H9 (cell line): ENCODE data around the gene ITGBL1. TPM values are rescaled to one million over a fixed set of nuclear protein-coding genes. Genes with fewer than 3 reads are reported as not detected.

Experiments
- DNase-seq: peaks from one replicate; pipeline ENCODE4 v3.0.0-alpha.2; 2017
- H2AFZ ChIP-seq: one replicate; pipeline ENCODE4 v1.6.1; 2013; ENCODE audit warnings: mild to moderate bottlenecking, low read length, control low read depth, moderate library complexity
- H2AK5ac ChIP-seq: 2 replicates; pipeline ENCODE4 v1.6.1; 2013; ENCODE audit warnings: low read length, control low read depth, mixed read lengths; ENCODE audit not compliant: insufficient read length
- H2BK120ac ChIP-seq: one replicate; pipeline ENCODE4 v1.6.1; 2013; ENCODE audit warnings: low read depth, mild to moderate bottlenecking, low read length, control low read depth, inconsistent platforms; ENCODE audit not compliant: poor library complexity, severe bottlenecking
- H2BK12ac ChIP-seq: 2 replicates; pipeline ENCODE4 v1.6.1; 2013; ENCODE audit warnings: low read length, control low read depth, mixed read lengths, low read depth; ENCODE audit not compliant: insufficient read length
- H2BK15ac ChIP-seq: 2 replicates; pipeline ENCODE4 v1.6.1; 2013; ENCODE audit warnings: low read depth, low read length, control low read depth
- H2BK20ac ChIP-seq: one replicate; pipeline ENCODE4 v1.6.1; 2013; ENCODE audit warnings: low read depth, mild to moderate bottlenecking, low read length, control low read depth, inconsistent platforms; ENCODE audit not compliant: poor library complexity, severe bottlenecking
- H2BK5ac ChIP-seq: 2 replicates; pipeline ENCODE4 v1.6.1; 2013; ENCODE audit warnings: low read length, control low read depth, mixed read lengths; ENCODE audit not compliant: insufficient read length
- H3K14ac ChIP-seq: 2 replicates; pipeline ENCODE4 v1.6.1; 2013; ENCODE audit warnings: low read length, control low read depth; ENCODE audit not compliant: insufficient read depth
- H3K18ac ChIP-seq: 2 replicates; pipeline ENCODE4 v1.6.1; 2013; ENCODE audit warnings: low read depth, mild to moderate bottlenecking, mixed read lengths, low read length, control low read depth; ENCODE audit not compliant: insufficient read length
- H3K23ac ChIP-seq: 2 replicates; pipeline ENCODE4 v1.6.1; 2013; ENCODE audit warnings: low read length, control low read depth, mixed read lengths, low read depth; ENCODE audit not compliant: insufficient read length
- H3K23me2 ChIP-seq: 2 replicates; pipeline ENCODE4 v1.6.1; 2013; ENCODE audit warnings: low read depth, mild to moderate bottlenecking, mixed read lengths, low read length, control low read depth; ENCODE audit not compliant: insufficient read length, poor library complexity, severe bottlenecking
- H3K27ac ChIP-seq: 2 replicates; pipeline ENCODE4 v1.5.1; 2013; ENCODE audit warnings: low read length, control low read depth, mixed read lengths, low read depth; ENCODE audit not compliant: insufficient read length
- H3K27me3 ChIP-seq: 2 replicates; pipeline ENCODE4 v1.6.1; 2013; ENCODE audit warnings: low read length, control low read depth, inconsistent platforms; ENCODE audit not compliant: insufficient read depth
- H3K4ac ChIP-seq: 2 replicates; pipeline ENCODE4 v1.6.1; 2013; ENCODE audit warnings: low read depth, mild to moderate bottlenecking, control low read depth, inconsistent platforms, low read length, moderate library complexity
- H3K4me1 ChIP-seq: 2 replicates; pipeline ENCODE4 v1.6.1; 2013; ENCODE audit warnings: low read length, control low read depth, inconsistent platforms; ENCODE audit not compliant: insufficient read depth
- H3K4me2 ChIP-seq: 2 replicates; pipeline ENCODE4 v1.6.1; 2013; ENCODE audit warnings: low read length, control low read depth, mixed read lengths; ENCODE audit not compliant: insufficient read length, insufficient read depth
- H3K56ac ChIP-seq: 2 replicates; pipeline ENCODE4 v1.6.1; 2013; ENCODE audit warnings: low read depth, mild to moderate bottlenecking, mixed read lengths, low read length, control low read depth; ENCODE audit not compliant: insufficient read length
- H3K79me1 ChIP-seq: 2 replicates; pipeline ENCODE4 v1.6.1; 2013; ENCODE audit warnings: low read depth, mild to moderate bottlenecking, moderate library complexity, low read length, control low read depth, inconsistent platforms; ENCODE audit not compliant: insufficient read depth, poor library complexity, severe bottlenecking
- H3K79me2 ChIP-seq: 2 replicates; pipeline ENCODE4 v1.6.1; 2013; ENCODE audit warnings: low read length, control low read depth, inconsistent platforms; ENCODE audit not compliant: insufficient read depth
- H3K9ac ChIP-seq: 2 replicates; pipeline ENCODE4 v1.6.1; 2013; ENCODE audit warnings: low read length, control low read depth, mixed read lengths; ENCODE audit not compliant: insufficient read length; ENCODE audit errors: extremely low read depth
- H3K9me3 ChIP-seq: one replicate; pipeline ENCODE4 v1.6.1; 2013; ENCODE audit warnings: low read depth, low read length, inconsistent platforms; ENCODE audit not compliant: control insufficient read depth
- H3T11ph ChIP-seq: one replicate; pipeline ENCODE4 v1.6.1; 2013; ENCODE audit warnings: mild to moderate bottlenecking, low read length, control low read depth, inconsistent platforms
- H4K20me1 ChIP-seq: one replicate; pipeline ENCODE4 v1.6.1; 2013; ENCODE audit not compliant: control insufficient read depth, insufficient read length, insufficient read depth
- H4K5ac ChIP-seq: 2 replicates; pipeline ENCODE4 v1.6.1; 2013; ENCODE audit warnings: low read depth, mild to moderate bottlenecking, mixed read lengths, low read length, control low read depth; ENCODE audit not compliant: insufficient read length
- H4K8ac ChIP-seq: replicated peaks from 2 replicates; pipeline ENCODE4 v1.6.1; 2013; ENCODE audit warnings: low read length, control low read depth, mixed read lengths, low read depth; ENCODE audit not compliant: insufficient read length
- H4K91ac ChIP-seq: 2 replicates; pipeline ENCODE4 v1.6.1; 2013; ENCODE audit warnings: low read depth, mild to moderate bottlenecking, moderate library complexity, mixed read lengths, low read length, control low read depth; ENCODE audit not compliant: insufficient read length
- H3K27ac Mint-ChIP-seq, 3 experiments: 2 replicates in 2 of 3; 3 replicates in 1 of 3; pipeline ENCODE4 v1.8.0; 2020 to 2021; ENCODE audit warnings: mixed read lengths in 3 of 3, mild to moderate bottlenecking in 1 of 3, moderate library complexity in 1 of 3
- H3K27me3 Mint-ChIP-seq: 2 replicates; pipeline ENCODE4 v1.8.0; 2021; ENCODE audit warnings: low read depth, mild to moderate bottlenecking, moderate library complexity, mixed read lengths
- H3K36me3 Mint-ChIP-seq, 3 experiments: 2 replicates in 2 of 3; 3 replicates in 1 of 3; pipeline ENCODE4 v1.8.0; 2020 to 2021; ENCODE audit warnings: low read depth in 3 of 3, mixed read lengths in 3 of 3; ENCODE audit not compliant: insufficient read depth in 1 of 3
- H3K4me1 Mint-ChIP-seq, 2 experiments: 2 replicates each; pipeline ENCODE4 v1.8.0; 2020; ENCODE audit warnings: mixed read lengths in 2 of 2
- H3K4me3 Mint-ChIP-seq, 2 experiments: 2 replicates in 1 of 2; 3 replicates in 1 of 2; pipeline ENCODE4 v1.8.0; 2020 to 2021; ENCODE audit warnings: mild to moderate bottlenecking in 2 of 2, mixed read lengths in 2 of 2, moderate library complexity in 1 of 2
- H3K9me3 Mint-ChIP-seq, 2 experiments: 2 replicates in 1 of 2; 3 replicates in 1 of 2; pipeline ENCODE4 v1.8.0; 2020; ENCODE audit warnings: mild to moderate bottlenecking in 2 of 2, mixed read lengths in 2 of 2, moderate library complexity in 1 of 2
- WGBS: extraction: QIAGEN DNeasy Blood & Tissue Kit; methylation state at CpG from one replicate; pipeline ENCODE4 v1.1.7; 2013; ENCODE audit warnings: missing lambda C conversion rate, low lambda C conversion rate, mixed read lengths; ENCODE audit not compliant: insufficient read length; ENCODE audit errors: extremely low coverage; 5-methylcytosine and 5-hydroxymethylcytosine counted together
- total RNA-seq: library from RNA; stranded (reverse); gene quantifications from 2 replicates; pipeline ENCODE4 v1.2.1, GENCODE V29; 2021
- TF ChIP-seq, protein P1 (sequence below): fragments of 200-600 bp; sonication (generic); conservative IDR thresholded peaks from 3 replicates; pipeline ENCODE4 v1.8.0; 2021; ENCODE audit warnings: antibody characterized with exemption, mild to moderate bottlenecking

ITGBL1 gene
- total RNA-seq, 1 experiment from 2014 or later = not detected

DNA sequence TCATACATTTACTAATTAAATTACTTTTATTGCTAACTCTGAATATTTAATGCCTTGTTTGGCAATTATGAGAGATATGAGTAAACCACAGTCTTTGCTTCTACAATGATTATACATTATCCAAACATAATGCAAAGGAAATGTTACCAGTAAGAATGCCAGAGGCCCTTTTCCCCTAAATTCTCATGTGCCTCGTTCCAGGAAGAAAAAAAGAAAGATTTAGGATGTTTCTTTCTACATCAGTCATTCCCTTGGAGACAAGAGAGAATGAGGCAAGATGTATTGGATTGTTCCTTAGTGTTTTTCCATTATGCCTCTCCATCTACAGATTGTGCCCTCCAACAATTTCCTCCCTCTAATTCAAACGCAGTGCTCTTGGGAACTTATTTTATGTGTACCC lies 50.1 kb downstream of the ITGBL1 start:
- Histone ChIP-seq H2BK120ac (no peak overlapping the region), H4K91ac (no peak overlapping the region), H3T11ph (no peak overlapping the region), H3K9ac (no peak overlapping the region), H2AK5ac (no peak overlapping the region), H3K56ac (no peak overlapping the region), H3K79me1 (no peaks in the 10 kb centered on the region), H3K79me2 (no peaks in the 10 kb centered on the region), H3K23me2 (no peaks in the 10 kb centered on the region), H3K4me2 (no peak overlapping the region), H4K8ac (no peak overlapping the region), H2BK20ac (no peak overlapping the region), H3K4ac (no peak overlapping the region), H3K4me1 (no peaks in the 10 kb centered on the region; the same call in 1 of the 2 replicates), H2BK5ac (no peak overlapping the region), H4K5ac (no peak overlapping the region), H3K9me3 (no peaks in the 10 kb centered on the region), H3K18ac (no peak overlapping the region), H3K23ac (no peak overlapping the region), H2BK15ac (no peak overlapping the region), H3K14ac (no peak overlapping the region), H4K20me1 (no peaks in the 10 kb centered on the region), H3K27me3 (no peaks in the 10 kb centered on the region), H2BK12ac (no peak overlapping the region), H2AFZ (no peak overlapping the region), H3K27ac (no peak overlapping the region)
- no peaks in the 10 kb centered on the region for H3K27me3 Mint-ChIP-seq
- TF ChIP-seq, protein P1, sequence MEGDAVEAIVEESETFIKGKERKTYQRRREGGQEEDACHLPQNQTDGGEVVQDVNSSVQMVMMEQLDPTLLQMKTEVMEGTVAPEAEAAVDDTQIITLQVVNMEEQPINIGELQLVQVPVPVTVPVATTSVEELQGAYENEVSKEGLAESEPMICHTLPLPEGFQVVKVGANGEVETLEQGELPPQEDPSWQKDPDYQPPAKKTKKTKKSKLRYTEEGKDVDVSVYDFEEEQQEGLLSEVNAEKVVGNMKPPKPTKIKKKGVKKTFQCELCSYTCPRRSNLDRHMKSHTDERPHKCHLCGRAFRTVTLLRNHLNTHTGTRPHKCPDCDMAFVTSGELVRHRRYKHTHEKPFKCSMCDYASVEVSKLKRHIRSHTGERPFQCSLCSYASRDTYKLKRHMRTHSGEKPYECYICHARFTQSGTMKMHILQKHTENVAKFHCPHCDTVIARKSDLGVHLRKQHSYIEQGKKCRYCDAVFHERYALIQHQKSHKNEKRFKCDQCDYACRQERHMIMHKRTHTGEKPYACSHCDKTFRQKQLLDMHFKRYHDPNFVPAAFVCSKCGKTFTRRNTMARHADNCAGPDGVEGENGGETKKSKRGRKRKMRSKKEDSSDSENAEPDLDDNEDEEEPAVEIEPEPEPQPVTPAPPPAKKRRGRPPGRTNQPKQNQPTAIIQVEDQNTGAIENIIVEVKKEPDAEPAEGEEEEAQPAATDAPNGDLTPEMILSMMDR = no peak
- H3K36me3 Mint-ChIP-seq = no peaks in the 10 kb centered on the region
- no peaks in the 10 kb centered on the region for H3K9me3 Mint-ChIP-seq
- no peak overlapping the region for H3K4me3 Mint-ChIP-seq
- DNase-seq = no peak
- no peak overlapping the region for H3K27ac Mint-ChIP-seq
- peaks cover 9 to 10% of the 10 kb centered on the region in 2 experiments for H3K4me1 Mint-ChIP-seq
- no CpG with 5 or more reads among the region's 2 CpGs for WGBS
